GM10266 (cell line): ENCODE results near the gene TENM4.

Source experiments
- DNase-seq: peaks from one replicate; pipeline ENCODE4 v3.0.0; 2012; ENCODE audit errors: extremely low spot score
- CTCF ChIP-seq: IDR thresholded peaks from 2 replicates; pipeline ENCODE4 v1.5.1; 2012; ENCODE audit warnings: mild to moderate bottlenecking, low read depth; ENCODE audit not compliant: control insufficient read depth, insufficient read depth; ENCODE audit errors: missing control alignments

The TENM4 gene

GRCh38 chr11:78689585-78690153, 751.2 kb downstream of the TENM4 start:
- TF ChIP-seq CTCF = no peak
- no peak for DNase-seq

- no peak for DNase-seq
- TF ChIP-seq CTCF = no peak
These were observed 751.7 kb downstream of the TENM4 start for GRCh38 chr11:78689101-78689500.

- DNase-seq = no peak
- TF ChIP-seq CTCF = no peak
These were observed 752.4 kb downstream of the TENM4 start for GRCh38 chr11:78688460-78688859.

- no peak for DNase-seq
- no peak for TF ChIP-seq CTCF
These were observed 755.7 kb downstream of the TENM4 start for GRCh38 chr11:78685156-78685555.

GRCh38 chr11:78684377-78684776, 756.5 kb downstream of the TENM4 start:
- TF ChIP-seq CTCF = no peak
- DNase-seq = no peak

- DNase-seq = no peak
- no peak for TF ChIP-seq CTCF
These were observed 757.1 kb downstream of the TENM4 start for GRCh38 chr11:78683774-78684173.

- no peak for DNase-seq
- TF ChIP-seq CTCF = no peak
These were observed 764.7 kb downstream of the TENM4 start for GRCh38 chr11:78676026-78676557.
